Measurements from ENCODE around the gene ERCC3.

- TF ChIP-seq GLIS3 (CRISPR knock-in tag; IDR thresholded peaks at IDR 0.05) = no peak
- no peak for TF ChIP-seq ZFP30 (CRISPR knock-in tag; IDR thresholded peaks at IDR 0.05)
- no peak for TF ChIP-seq POU6F1 (CRISPR knock-in tag; IDR thresholded peaks at IDR 0.05; ENCODE audit: borderline replicate concordance, low read depth)
- no peak for TF ChIP-seq CREB5 (CRISPR knock-in tag; IDR thresholded peaks at IDR 0.05; ENCODE audit: low read depth)
- TF ChIP-seq ARNTL (CRISPR knock-in tag; IDR thresholded peaks at IDR 0.05; ENCODE audit: borderline replicate concordance, low read depth) = no peak
- no peak for TF ChIP-seq CSRNP3 (CRISPR knock-in tag; IDR thresholded peaks at IDR 0.05)
- no peak for TF ChIP-seq PATZ1 (CRISPR knock-in tag; IDR thresholded peaks at IDR 0.05; ENCODE audit: borderline replicate concordance)
- TF ChIP-seq ESRRG (CRISPR knock-in tag; IDR thresholded peaks at IDR 0.05) = no peak
Measured at GRCh38 chr2:127225186-127225960, 68.6 kb downstream of the ERCC3 start.
